ENCODE results near the gene ACVR2A. TPM values are rescaled to one million over a fixed set of nuclear protein-coding genes. Genes with fewer than 3 reads are reported as not detected.
A peak's percentile ranks its signal among the peaks of the same experiment; 100 is the strongest.

Gene ACVR2A
- polyA plus RNA-seq, 1 of the 3 experiments (the other 2 are of a cell fraction) = 1.6 TPM

DNA sequence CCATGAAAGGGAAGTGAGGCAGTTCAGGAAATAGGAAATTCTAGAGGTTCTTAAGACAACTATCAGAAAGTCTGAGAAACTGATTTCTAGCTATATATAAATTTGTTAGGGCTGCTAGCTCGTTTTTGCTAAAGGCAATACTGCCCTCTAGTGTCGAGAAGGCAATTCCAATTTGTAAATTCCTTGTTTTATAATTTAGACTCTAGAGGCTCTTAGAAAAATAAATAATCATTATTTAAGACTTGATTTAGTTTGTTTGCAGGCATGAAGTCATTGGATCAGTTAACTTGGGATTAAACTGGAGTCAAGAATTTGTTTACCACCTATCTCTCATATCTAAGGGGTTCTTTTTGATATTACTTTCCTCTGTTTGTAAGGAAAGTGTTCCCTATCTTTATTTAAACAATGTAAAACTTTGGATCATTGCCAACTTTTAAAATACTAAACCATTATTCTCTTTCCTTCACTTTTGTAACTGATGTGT lies 66.2 kb downstream of the ACVR2A start:
- Histone ChIP-seq H4K20me1 (ENCODE audit: insufficient read depth) (no peaks in the 10 kb centered on the region), H3K4me2 (no peak overlapping the region), H3K27ac (ENCODE audit: low read depth in 2 of 2, low read length in 1 of 2) (no peak overlapping the region), H2AFZ (ENCODE audit: low read depth) (no peak overlapping the region), H3K27me3 (ENCODE audit: insufficient read depth) (no peaks in the 10 kb centered on the region), H3K79me2 (ENCODE audit: insufficient read depth) (no peaks in the 10 kb centered on the region), H3K4me1 (ENCODE audit: control insufficient read depth in 1 of 2, insufficient read depth in 2 of 2, low read depth in 1 of 2, low read length in 1 of 2) (peaks cover 16 to 18% of the 10 kb centered on the region in 2 experiments; a peak in 3 of 4 replicates), H3F3A (replicated peaks; ENCODE audit: insufficient read depth) (peaks cover 5% of the 10 kb centered on the region), H3K9me3 (no peaks in the 10 kb centered on the region), H3K4me3 (ENCODE audit: low read depth in 2 of 2, low read length in 1 of 2) (no peak overlapping the region; a peak in 1 of 4 replicates), H3K9ac (no peak overlapping the region), H3K9me2 (no peaks in the 10 kb centered on the region), H3K36me3 (replicated peaks in 1 of 2; ENCODE audit: control insufficient read depth in 1 of 2, insufficient read depth in 2 of 2, low read length in 1 of 2) (peaks cover 0 to 3% of the 10 kb centered on the region in 2 experiments)
- ChIA-PET CTCF (interaction anchor here (0.6 to 3.3 kb wide), 36 partner anchors 9 to 1177 kb away, joined by 3 to 31 read pairs (median 4); partner anchors contain the start of gene ACVR2A), POLR2A (no interaction called here)
- no peak for DNase-seq
- WGBS (ENCODE audit: low lambda C conversion rate) = 3% methylated on average over 2 of the region's 2 CpGs
- TF ChIP-seq JUND (IDR thresholded peaks at IDR 0.05) (no peak), RAD21 (IDR thresholded peaks at IDR 0.05; ENCODE audit: low read length) (peak; percentile 89), RFX5 (IDR thresholded peaks at IDR 0.05; ENCODE audit: low read length) (no peak), FOXJ3 (CRISPR knock-in tag; IDR thresholded peaks at IDR 0.05) (no peak), TEAD4 (IDR thresholded peaks at IDR 0.05; ENCODE audit: borderline replicate concordance, insufficient read depth) (no peak), NFIC (IDR thresholded peaks at IDR 0.05; ENCODE audit: borderline replicate concordance) (0 out of 2 replicates have a peak, but pooled peaks have one; percentile 4), SMC3 (IDR thresholded peaks at IDR 0.05; ENCODE audit: low read depth, low read length) (peak; percentile 62)
- TF ChIP-seq, protein P1, sequence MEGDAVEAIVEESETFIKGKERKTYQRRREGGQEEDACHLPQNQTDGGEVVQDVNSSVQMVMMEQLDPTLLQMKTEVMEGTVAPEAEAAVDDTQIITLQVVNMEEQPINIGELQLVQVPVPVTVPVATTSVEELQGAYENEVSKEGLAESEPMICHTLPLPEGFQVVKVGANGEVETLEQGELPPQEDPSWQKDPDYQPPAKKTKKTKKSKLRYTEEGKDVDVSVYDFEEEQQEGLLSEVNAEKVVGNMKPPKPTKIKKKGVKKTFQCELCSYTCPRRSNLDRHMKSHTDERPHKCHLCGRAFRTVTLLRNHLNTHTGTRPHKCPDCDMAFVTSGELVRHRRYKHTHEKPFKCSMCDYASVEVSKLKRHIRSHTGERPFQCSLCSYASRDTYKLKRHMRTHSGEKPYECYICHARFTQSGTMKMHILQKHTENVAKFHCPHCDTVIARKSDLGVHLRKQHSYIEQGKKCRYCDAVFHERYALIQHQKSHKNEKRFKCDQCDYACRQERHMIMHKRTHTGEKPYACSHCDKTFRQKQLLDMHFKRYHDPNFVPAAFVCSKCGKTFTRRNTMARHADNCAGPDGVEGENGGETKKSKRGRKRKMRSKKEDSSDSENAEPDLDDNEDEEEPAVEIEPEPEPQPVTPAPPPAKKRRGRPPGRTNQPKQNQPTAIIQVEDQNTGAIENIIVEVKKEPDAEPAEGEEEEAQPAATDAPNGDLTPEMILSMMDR (IDR thresholded peaks at IDR 0.05) = peak; percentile 87

DNA sequence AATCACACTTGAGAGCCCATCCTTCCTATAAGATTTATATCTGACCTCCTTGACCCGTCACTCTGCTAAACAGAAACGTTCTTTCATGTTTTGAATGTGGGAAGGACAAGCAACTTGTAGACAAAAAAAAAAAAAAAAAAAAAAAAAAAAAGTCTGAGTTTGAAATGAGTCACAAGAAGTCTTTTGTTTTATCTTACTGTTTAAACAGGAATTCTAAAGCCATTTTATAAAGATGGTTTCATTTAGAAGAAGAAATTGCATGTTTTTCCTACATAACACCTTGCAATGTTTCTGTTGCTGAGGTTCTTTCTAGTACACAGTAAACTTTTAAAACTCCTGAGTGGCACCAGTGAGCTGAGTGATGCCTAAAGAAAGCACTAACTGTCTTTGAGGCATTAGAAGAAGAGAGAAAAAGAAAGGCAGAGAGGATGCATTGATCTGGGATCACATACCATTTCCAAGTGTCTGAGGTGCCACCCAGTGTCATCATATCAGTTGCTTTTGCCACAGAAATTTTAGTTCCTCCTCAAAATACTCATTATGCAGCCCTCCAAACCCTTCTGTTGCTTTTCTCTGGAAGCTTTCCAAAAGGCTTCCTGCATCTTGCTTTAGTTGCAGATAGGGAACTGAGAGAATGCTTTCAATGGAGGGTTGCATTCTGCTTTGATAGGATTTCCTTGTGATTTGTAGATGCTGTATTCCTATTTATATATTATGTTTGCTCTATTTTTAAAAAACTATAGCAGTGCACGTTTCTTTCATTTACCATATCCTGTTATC lies 69.1 kb downstream of the ACVR2A start:
- Histone ChIP-seq H3K27me3 (ENCODE audit: insufficient read depth) (no peaks in the 10 kb centered on the region), H3K9me2 (no peaks in the 10 kb centered on the region), H3K79me2 (ENCODE audit: insufficient read depth) (no peaks in the 10 kb centered on the region), H4K20me1 (ENCODE audit: insufficient read depth) (no peaks in the 10 kb centered on the region), H2AFZ (ENCODE audit: low read depth) (peak overlapping the region; percentile 52; the same call in 1 of the 2 replicates), H3K27ac (ENCODE audit: low read depth in 2 of 2, low read length in 1 of 2) (peak overlapping the region; percentile 11 to 35; a peak in 2 of 4 replicates), H3K4me2 (peak overlapping the region; percentile 37; the same call in 1 of the 2 replicates), H3K4me3 (ENCODE audit: low read depth in 2 of 2, low read length in 1 of 2) (no peak overlapping the region), H3K9me3 (no peaks in the 10 kb centered on the region), H3K4me1 (ENCODE audit: control insufficient read depth in 1 of 2, insufficient read depth in 2 of 2, low read depth in 1 of 2, low read length in 1 of 2) (peaks cover 16 to 20% of the 10 kb centered on the region in 2 experiments; a peak in 3 of 4 replicates), H3K36me3 (replicated peaks in 1 of 2; ENCODE audit: control insufficient read depth in 1 of 2, insufficient read depth in 2 of 2, low read length in 1 of 2) (peaks cover 13% of the 10 kb centered on the region in 2 experiments), H3F3A (replicated peaks; ENCODE audit: insufficient read depth) (peaks cover 5% of the 10 kb centered on the region), H3K9ac (no peak overlapping the region)
- WGBS (ENCODE audit: low lambda C conversion rate) = 49% methylated on average over 3 of the region's 3 CpGs
- ChIA-PET POLR2A (no interaction called here), CTCF (interaction anchor here (1.0 to 3.3 kb wide), 3 partner anchors 12 to 831 kb away, joined by 3 to 31 read pairs (median 10); no protein-coding TSS in a partner anchor)
- TF ChIP-seq MXI1 (IDR thresholded peaks at IDR 0.05; ENCODE audit: low read depth, low read length) (no peak), NFIC (IDR thresholded peaks at IDR 0.05; ENCODE audit: borderline replicate concordance) (no peak), TCF12 (IDR thresholded peaks at IDR 0.05) (no peak), FOXJ3 (CRISPR knock-in tag; IDR thresholded peaks at IDR 0.05) (no peak), TEAD4 (IDR thresholded peaks at IDR 0.05; ENCODE audit: borderline replicate concordance, insufficient read depth) (no peak), ELF1 (IDR thresholded peaks at IDR 0.05) (no peak), TAF1 (IDR thresholded peaks at IDR 0.05; ENCODE audit: borderline replicate concordance, low read depth, low read length) (no peak), EP300 (IDR thresholded peaks at IDR 0.05; ENCODE audit: borderline replicate concordance in 1 of 2, low read depth in 1 of 2, low read length in 1 of 2) (no peak), EZH2phosphoT487 (IDR thresholded peaks at IDR 0.05; ENCODE audit: borderline replicate concordance, low read depth) (no peak), GATA2 (CRISPR knock-in tag; IDR thresholded peaks at IDR 0.05) (no peak), RCOR1 (IDR thresholded peaks at IDR 0.05; ENCODE audit: low read length) (no peak)
- TF ChIP-seq, protein P2, sequence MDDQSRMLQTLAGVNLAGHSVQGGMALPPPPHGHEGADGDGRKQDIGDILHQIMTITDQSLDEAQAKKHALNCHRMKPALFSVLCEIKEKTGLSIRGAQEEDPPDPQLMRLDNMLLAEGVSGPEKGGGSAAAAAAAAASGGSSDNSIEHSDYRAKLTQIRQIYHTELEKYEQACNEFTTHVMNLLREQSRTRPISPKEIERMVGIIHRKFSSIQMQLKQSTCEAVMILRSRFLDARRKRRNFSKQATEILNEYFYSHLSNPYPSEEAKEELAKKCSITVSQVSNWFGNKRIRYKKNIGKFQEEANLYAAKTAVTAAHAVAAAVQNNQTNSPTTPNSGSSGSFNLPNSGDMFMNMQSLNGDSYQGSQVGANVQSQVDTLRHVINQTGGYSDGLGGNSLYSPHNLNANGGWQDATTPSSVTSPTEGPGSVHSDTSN (IDR thresholded peaks at IDR 0.05) = no peak
- TF ChIP-seq, protein P3, sequence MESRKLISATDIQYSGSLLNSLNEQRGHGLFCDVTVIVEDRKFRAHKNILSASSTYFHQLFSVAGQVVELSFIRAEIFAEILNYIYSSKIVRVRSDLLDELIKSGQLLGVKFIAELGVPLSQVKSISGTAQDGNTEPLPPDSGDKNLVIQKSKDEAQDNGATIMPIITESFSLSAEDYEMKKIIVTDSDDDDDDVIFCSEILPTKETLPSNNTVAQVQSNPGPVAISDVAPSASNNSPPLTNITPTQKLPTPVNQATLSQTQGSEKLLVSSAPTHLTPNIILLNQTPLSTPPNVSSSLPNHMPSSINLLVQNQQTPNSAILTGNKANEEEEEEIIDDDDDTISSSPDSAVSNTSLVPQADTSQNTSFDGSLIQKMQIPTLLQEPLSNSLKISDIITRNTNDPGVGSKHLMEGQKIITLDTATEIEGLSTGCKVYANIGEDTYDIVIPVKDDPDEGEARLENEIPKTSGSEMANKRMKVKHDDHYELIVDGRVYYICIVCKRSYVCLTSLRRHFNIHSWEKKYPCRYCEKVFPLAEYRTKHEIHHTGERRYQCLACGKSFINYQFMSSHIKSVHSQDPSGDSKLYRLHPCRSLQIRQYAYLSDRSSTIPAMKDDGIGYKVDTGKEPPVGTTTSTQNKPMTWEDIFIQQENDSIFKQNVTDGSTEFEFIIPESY (IDR thresholded peaks at IDR 0.05; ENCODE audit: borderline replicate concordance, low read depth) = no peak
- no peak for DNase-seq

All from SK-N-SH (cell line).